Mesothelial cell of epicardium (in vitro differentiated cells): ENCODE measurements around the gene CHRNB1. TPM values are rescaled to one million over a fixed set of nuclear protein-coding genes. Genes with fewer than 3 reads are reported as not detected.

ENCODE experiments used
- DNase-seq, 2 experiments: peaks; one replicate each; pipeline ENCODE4 v3.0.0; 2021; ENCODE audit warnings: low spot score in 2 of 2; ENCODE audit not compliant: unreplicated experiment in 2 of 2
- H3K27ac Mint-ChIP-seq: 2 replicates; pipeline ENCODE4 v1.8.0; 2021; ENCODE audit warnings: mixed read lengths
- H3K27me3 Mint-ChIP-seq: 2 replicates; pipeline ENCODE4 v1.8.0; 2021; ENCODE audit warnings: low read depth, mixed read lengths
- H3K36me3 Mint-ChIP-seq: 2 replicates; pipeline ENCODE4 v1.8.0; 2021; ENCODE audit warnings: mixed read lengths
- H3K4me1 Mint-ChIP-seq: 2 replicates; pipeline ENCODE4 v1.8.0; 2021; ENCODE audit warnings: mixed read lengths
- H3K4me3 Mint-ChIP-seq: 2 replicates; pipeline ENCODE4 v1.8.0; 2021; ENCODE audit warnings: mild to moderate bottlenecking, moderate library complexity, mixed read lengths
- H3K9me3 Mint-ChIP-seq: 2 replicates; pipeline ENCODE4 v1.8.0; 2021; ENCODE audit warnings: mixed read lengths
- CTCF ChIP-seq: fragments of 200-600 bp; sonication (generic); IDR thresholded peaks from one replicate; pipeline ENCODE4 v1.5.0; 2021; ENCODE audit warnings: antibody characterized with exemption; ENCODE audit not compliant: unreplicated experiment
- total RNA-seq: library from RNA; stranded (reverse); gene quantifications from 3 replicates; pipeline ENCODE4 v1.2.1, GENCODE V29; 2021

Gene CHRNB1
- total RNA-seq, 1 donor from 2014 or later: 17.7 TPM

- no peak for TF ChIP-seq CTCF
- peaks cover 21% of the 10 kb centered on the region for H3K27me3 Mint-ChIP-seq
- no peak for DNase-seq
- H3K4me1 Mint-ChIP-seq: peaks cover 40% of the 10 kb centered on the region
- H3K36me3 Mint-ChIP-seq: peaks cover 9% of the 10 kb centered on the region
- H3K27ac Mint-ChIP-seq: peak overlapping the region; percentile 78
- H3K9me3 Mint-ChIP-seq: no peaks in the 10 kb centered on the region
- peak overlapping the region; percentile 75 for H3K4me3 Mint-ChIP-seq
These were observed 733 bp downstream of the CHRNB1 start for GRCh38 chr17:7445619-7445968.

GRCh38 chr17:7448461-7448860 lies 3.6 kb downstream of the CHRNB1 start:
- TF ChIP-seq CTCF: no peak
- H3K4me3 Mint-ChIP-seq: no peak overlapping the region
- no peak overlapping the region for H3K27ac Mint-ChIP-seq
- H3K27me3 Mint-ChIP-seq: peaks cover 21% of the 10 kb centered on the region
- peaks cover 11% of the 10 kb centered on the region for H3K36me3 Mint-ChIP-seq
- no peaks in the 10 kb centered on the region for H3K9me3 Mint-ChIP-seq
- peaks cover 22% of the 10 kb centered on the region for H3K4me1 Mint-ChIP-seq
- DNase-seq: no peak

- no peak overlapping the region for H3K4me3 Mint-ChIP-seq
- H3K9me3 Mint-ChIP-seq: no peaks in the 10 kb centered on the region
- peaks cover 13% of the 10 kb centered on the region for H3K36me3 Mint-ChIP-seq
- no peak for DNase-seq
- TF ChIP-seq CTCF: no peak
- H3K27me3 Mint-ChIP-seq: no peaks in the 10 kb centered on the region
- peaks cover 8% of the 10 kb centered on the region for H3K4me1 Mint-ChIP-seq
- H3K27ac Mint-ChIP-seq: peak overlapping the region; percentile 52
These were observed 15.2 kb downstream of the CHRNB1 start for GRCh38 chr17:7459961-7460545.

- H3K27ac Mint-ChIP-seq: no peak overlapping the region
- no peaks in the 10 kb centered on the region for H3K9me3 Mint-ChIP-seq
- H3K4me1 Mint-ChIP-seq: peaks cover 3% of the 10 kb centered on the region
- TF ChIP-seq CTCF: no peak
- H3K4me3 Mint-ChIP-seq: no peak overlapping the region
- peaks cover 15% of the 10 kb centered on the region for H3K36me3 Mint-ChIP-seq
- no peaks in the 10 kb centered on the region for H3K27me3 Mint-ChIP-seq
- DNase-seq: no peak
These were observed 16.2 kb downstream of the CHRNB1 start for GRCh38 chr17:7460850-7461660.

- Mint-ChIP-seq H3K27ac (no peak overlapping the region), H3K36me3 (peaks cover 18% of the 10 kb centered on the region), H3K9me3 (no peaks in the 10 kb centered on the region), H3K4me3 (no peak overlapping the region), H3K27me3 (no peaks in the 10 kb centered on the region), H3K4me1 (peaks cover 9% of the 10 kb centered on the region)
- no peak for DNase-seq
- no peak for TF ChIP-seq CTCF
These were observed 17.9 kb downstream of the CHRNB1 start for GRCh38 chr17:7462474-7463371.
